H1 (cell line): ENCODE measurements around the gene NOSIP. TPM values are rescaled to one million over a fixed set of nuclear protein-coding genes. Genes with fewer than 3 reads are reported as not detected.

Source experiments
- CTCF ChIA-PET: fragments of 300-600 bp; sonication (Branson Sonifier 250); formaldehyde crosslinking; loops from one replicate; lab custom pipeline; 2021; ENCODE audit not compliant: partially characterized antibody; lab: Charles Lee
- POLR2A ChIA-PET: fragments of 300-600 bp; sonication (Branson Sonifier 250); formaldehyde crosslinking; loops from one replicate; lab custom pipeline; 2021; ENCODE audit warnings: inconsistent platforms; ENCODE audit not compliant: partially characterized antibody; lab: Charles Lee
- DNase-seq, 2 experiments: peaks; one replicate each; pipeline versions ENCODE4 v3.0.0 to v3.0.0-alpha.2; 2010 to 2022; ENCODE audit warnings: low spot score in 2 of 2, low read depth in 1 of 2, mixed read lengths in 1 of 2
- FAIRE-seq: peaks from 2 replicates; lab custom pipeline; 2011; peaks lifted over from hg19 to GRCh38; lab: Jason Lieb, UNC
- H2AFZ ChIP-seq: 2 replicates; pipeline ENCODE4 v1.8.1; 2012; ENCODE audit warnings: low read length, inconsistent platforms
- H2AK5ac ChIP-seq: 2 replicates; pipeline ENCODE4 v1.6.1; 2013; ENCODE audit warnings: low read depth, low read length
- H2BK120ac ChIP-seq: replicated peaks from 2 replicates; pipeline ENCODE3; 2013; ENCODE audit warnings: low read depth, low read length, inconsistent platforms
- H2BK12ac ChIP-seq: 2 replicates; pipeline ENCODE4 v1.6.1; 2013; ENCODE audit warnings: low read depth, low read length
- H2BK15ac ChIP-seq: 2 replicates; pipeline ENCODE4 v1.6.1; 2013; ENCODE audit warnings: low read length
- H2BK20ac ChIP-seq: 2 replicates; pipeline ENCODE4 v1.6.1; 2013; ENCODE audit warnings: low read length
- H2BK5ac ChIP-seq: 2 replicates; pipeline ENCODE4 v1.6.1; 2013; ENCODE audit warnings: low read depth, low read length
- H3K14ac ChIP-seq: 2 replicates; pipeline ENCODE4 v1.6.1; 2013; ENCODE audit warnings: inconsistent platforms; ENCODE audit not compliant: insufficient read length
- H3K18ac ChIP-seq: 2 replicates; pipeline ENCODE4 v1.6.1; 2013; ENCODE audit warnings: low read length; ENCODE audit errors: extremely low read depth
- H3K23ac ChIP-seq: 2 replicates; pipeline ENCODE4 v1.6.1; 2013; ENCODE audit warnings: inconsistent platforms; ENCODE audit not compliant: insufficient read length
- H3K23me2 ChIP-seq: 2 replicates; pipeline ENCODE4 v1.6.1; 2013; ENCODE audit warnings: low read depth, low read length
- H3K27ac ChIP-seq: 2 replicates; pipeline ENCODE4 v1.6.1; 2011; ENCODE audit warnings: low read depth, low read length, inconsistent platforms
- H3K27me3 ChIP-seq, 4 experiments: replicated peaks in 1 of 4; 1 replicate in 1 of 4; 2 replicates in 3 of 4; pipeline versions ENCODE4 v1.6.1 to v1.8.1; 2011 to 2013; ENCODE audit warnings: low read length in 3 of 4, mild to moderate bottlenecking in 3 of 4, inconsistent platforms in 2 of 4, mixed read lengths in 2 of 4, moderate library complexity in 1 of 4; ENCODE audit not compliant: control insufficient read depth in 3 of 4, insufficient read depth in 3 of 4; ENCODE audit errors: extremely low read depth in 1 of 4
- H3K36me3 ChIP-seq, 4 experiments: 2 replicates each; pipeline versions ENCODE4 v1.6.1 to v1.8.1; 2011 to 2013; ENCODE audit warnings: mild to moderate bottlenecking in 4 of 4, low read length in 3 of 4, moderate library complexity in 2 of 4, control low read depth in 1 of 4, inconsistent platforms in 1 of 4; ENCODE audit not compliant: insufficient read depth in 4 of 4, control insufficient read depth in 2 of 4
- H3K4ac ChIP-seq: replicated peaks from 2 replicates; pipeline ENCODE3; 2013; ENCODE audit warnings: low read length, low read depth, mixed read lengths, inconsistent platforms; ENCODE audit not compliant: insufficient read length
- H3K4me1 ChIP-seq, 4 experiments: replicated peaks in 1 of 4; 1 replicate in 1 of 4; 2 replicates in 3 of 4; pipeline versions ENCODE4 v1.6.1 to v1.8.1; 2011 to 2013; ENCODE audit warnings: low read length in 3 of 4, inconsistent platforms in 2 of 4, mixed read lengths in 1 of 4; ENCODE audit not compliant: insufficient read depth in 4 of 4, control insufficient read depth in 3 of 4
- H3K4me2 ChIP-seq, 2 experiments: 2 replicates each; pipeline versions ENCODE4 v1.6.1 to v1.8.1; 2011 to 2013; ENCODE audit warnings: low read depth in 2 of 2, low read length in 2 of 2, control low read depth in 1 of 2, inconsistent platforms in 1 of 2, mild to moderate bottlenecking in 1 of 2; ENCODE audit not compliant: insufficient read depth in 1 of 2
- H3K4me3 ChIP-seq, 4 experiments: fragments of 200-600, 300-600 bp in 1 of 4; sonication (generic), shearing (Covaris generic), sonication (Bioruptor Twin) in 1 of 4; 2 replicates each; pipeline versions ENCODE4 v1.5.1 to v1.8.1; 2011 to 2016; ENCODE audit warnings: low read length in 4 of 4, low read depth in 3 of 4, control low read depth in 2 of 4, inconsistent platforms in 2 of 4, mild to moderate bottlenecking in 2 of 4, mixed read lengths in 1 of 4, moderate library complexity in 1 of 4; ENCODE audit not compliant: insufficient read depth in 2 of 4; ENCODE audit errors: extremely low read depth in 1 of 4
- H3K56ac ChIP-seq: replicated peaks from 2 replicates; pipeline ENCODE3; 2013; ENCODE audit warnings: low read depth, mild to moderate bottlenecking, mixed read lengths, low read length, inconsistent platforms; ENCODE audit not compliant: insufficient read length
- H3K79me1 ChIP-seq: 2 replicates; pipeline ENCODE4 v1.6.1; 2013; ENCODE audit warnings: low read depth, low read length, control low read depth
- H3K79me2 ChIP-seq, 2 experiments: 2 replicates each; pipeline versions ENCODE4 v1.6.1 to v1.8.1; 2012 to 2013; ENCODE audit warnings: low read length in 2 of 2, mild to moderate bottlenecking in 2 of 2, inconsistent platforms in 1 of 2; ENCODE audit not compliant: insufficient read depth in 2 of 2, control insufficient read depth in 1 of 2
- H3K9ac ChIP-seq, 4 experiments: replicated peaks in 1 of 4; 1 replicate in 1 of 4; 2 replicates in 3 of 4; pipeline versions ENCODE4 v1.6.1 to v1.8.1; 2011 to 2013; ENCODE audit warnings: low read depth in 3 of 4, low read length in 3 of 4, control low read depth in 2 of 4, mild to moderate bottlenecking in 2 of 4, moderate library complexity in 2 of 4, inconsistent platforms in 1 of 4; ENCODE audit errors: extremely low read depth in 1 of 4
- H3K9me3 ChIP-seq, 2 experiments: 2 replicates each; pipeline versions ENCODE4 v1.6.1 to v1.8.1; 2012 to 2013; ENCODE audit warnings: mild to moderate bottlenecking in 2 of 2, moderate library complexity in 2 of 2, control low read depth in 1 of 2, inconsistent platforms in 1 of 2, low read depth in 1 of 2, low read length in 1 of 2, mixed read lengths in 1 of 2; ENCODE audit not compliant: insufficient read depth in 2 of 2
- H4K20me1 ChIP-seq, 2 experiments: replicated peaks in 1 of 2; 2 replicates each; pipeline versions ENCODE3 to v1.8.1; 2011 to 2013; ENCODE audit warnings: inconsistent platforms in 2 of 2, low read length in 2 of 2, mild to moderate bottlenecking in 1 of 2; ENCODE audit not compliant: insufficient read depth in 2 of 2, control insufficient read depth in 1 of 2
- H4K5ac ChIP-seq: 2 replicates; pipeline ENCODE4 v1.6.1; 2013; ENCODE audit warnings: low read length, low read depth, mixed read lengths, inconsistent platforms; ENCODE audit not compliant: insufficient read length
- H4K8ac ChIP-seq: 2 replicates; pipeline ENCODE4 v1.8.0; 2013; ENCODE audit warnings: mild to moderate bottlenecking, moderate library complexity, low read length, inconsistent platforms; ENCODE audit not compliant: insufficient read depth; ENCODE audit errors: extremely low read depth
- H4K91ac ChIP-seq: replicated peaks from 2 replicates; pipeline ENCODE3; 2013; ENCODE audit warnings: low read length, mixed read lengths, inconsistent platforms; ENCODE audit not compliant: insufficient read length
- ASH2L ChIP-seq: fragments of 200-600, 300-600 bp; sonication (generic); IDR thresholded peaks from one replicate; pipeline ENCODE4 v1.7.1; 2017; ENCODE audit warnings: low read length
- BRCA1 ChIP-seq: IDR thresholded peaks from 2 replicates; pipeline ENCODE4 v1.6.1; 2012; ENCODE audit warnings: low read depth, low read length, improper control_type of control experiment
- EGR1 ChIP-seq: IDR thresholded peaks from 2 replicates; pipeline ENCODE4 v1.6.1; 2011; ENCODE audit warnings: low read depth, low read length, borderline replicate concordance
- HDAC6 ChIP-seq: IDR thresholded peaks from one replicate; pipeline ENCODE4 v1.7.1; 2012; ENCODE audit warnings: low read depth, mild to moderate bottlenecking, inconsistent platforms, low read length, moderate library complexity
- MAFK ChIP-seq: IDR thresholded peaks from 2 replicates; pipeline ENCODE4 v1.6.1; 2012; ENCODE audit warnings: low read depth, mild to moderate bottlenecking, improper control_type of control experiment, low read length
- PHF8 ChIP-seq: fragments of 200-600 bp; sonication (generic); conservative IDR thresholded peaks from 2 replicates; pipeline ENCODE4 v1.7.1; 2012; ENCODE audit warnings: low read depth, mild to moderate bottlenecking, inconsistent platforms, low read length, moderate library complexity
- POLR2A ChIP-seq, 2 experiments: IDR thresholded peaks; 1 replicate in 1 of 2; 2 replicates in 1 of 2; pipeline ENCODE4 v1.6.1; 2011; ENCODE audit warnings: low read depth in 2 of 2, low read length in 2 of 2, mild to moderate bottlenecking in 2 of 2; ENCODE audit errors: control extremely low read depth in 1 of 2
- POLR2AphosphoS5 ChIP-seq: IDR thresholded peaks from 2 replicates; pipeline ENCODE4 v1.6.1; 2011; ENCODE audit warnings: low read depth, low read length
- RBBP5 ChIP-seq: IDR thresholded peaks from 2 replicates; pipeline ENCODE4 v1.7.1; 2012; ENCODE audit warnings: low read depth, mild to moderate bottlenecking, inconsistent platforms, low read length, moderate library complexity, borderline replicate concordance
- TCF12 ChIP-seq: IDR thresholded peaks from 2 replicates; pipeline ENCODE4 v1.6.1; 2011; ENCODE audit warnings: low read depth, mild to moderate bottlenecking, low read length
- WGBS, 2 experiments: shearing (Covaris generic) in 1 of 2; methylation state at CpG; one replicate each; pipeline versions ENCODE4 v1.1.6 to v1.1.7; 2013 to 2015; ENCODE audit warnings: low lambda C conversion rate in 2 of 2, mixed read lengths in 2 of 2, inconsistent platforms in 1 of 2, low coverage in 1 of 2, missing lambda C conversion rate in 1 of 2; ENCODE audit not compliant: insufficient replicate concordance in 2 of 2, insufficient coverage in 1 of 2, insufficient read length in 1 of 2; ENCODE audit errors: extremely low coverage in 1 of 2, missing lambda C conversion rate in 1 of 2; 5-methylcytosine and 5-hydroxymethylcytosine counted together
- polyA plus RNA-seq, 7 experiments: library from polyadenylated mRNA; depleted of rRNA in 3 of 7; stranded (reverse) in 5 of 7; unstranded in 2 of 7; fragments of >200 nt in 5 of 7; fragments of 200-250 nt in 2 of 7; gene quantifications; 1 replicate in 5 of 7; 2 replicates in 1 of 7; 4 replicates in 1 of 7; pipeline versions ENCODE4 v1.2.1 to v1.2.3, GENCODE V29; 2011 to 2013; ENCODE audit warnings: missing spikeins in 2 of 7, mixed read lengths in 2 of 7
- total RNA-seq: library from RNA; stranded (reverse); fragmentation: NEBNext Ultra II Directional; extraction: Animal tissue kit (Norgen Biotek cat#: 25700); gene quantifications from 2 replicates; pipeline ENCODE4 v1.2.1, GENCODE V29; 2021
- TF ChIP-seq, protein P1 (sequence below): IDR thresholded peaks from 2 replicates; pipeline ENCODE4 v1.6.1; 2012; ENCODE audit warnings: inconsistent platforms

NOSIP gene
- total and polyA plus RNA-seq, 2 of the 8 experiments (the other 6 are each of a cell fraction or from before 2014, with no cell fraction given), result 85.1 to 192 TPM

DNA sequence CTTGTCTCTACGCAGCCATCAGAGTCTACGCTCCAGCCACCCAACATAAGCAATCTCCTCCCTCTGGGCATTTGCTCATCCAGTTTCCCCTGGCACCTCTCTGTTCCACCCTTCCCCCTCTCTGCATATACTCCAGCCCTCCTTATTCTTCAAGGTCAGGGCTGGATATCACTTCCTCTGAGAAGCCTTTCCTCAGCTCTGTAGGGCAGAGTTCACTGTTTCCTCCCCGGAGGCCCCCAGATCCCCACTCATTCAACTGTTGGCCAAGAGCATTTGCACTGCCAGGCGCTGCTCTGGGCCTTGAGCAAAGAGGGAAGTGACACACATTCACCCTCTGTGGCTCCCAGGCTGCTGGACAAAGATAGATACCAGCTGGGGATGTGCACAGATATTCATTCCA lies 64.6 kb downstream of the NOSIP start:
- Histone ChIP-seq H3K27me3 (no peaks in the 10 kb centered on the region; a peak in 1 of 7 replicates), H2AFZ (no peak overlapping the region), H3K14ac (no peak overlapping the region), H3K36me3 (peaks cover 0 to 4% (median 0%) of the 10 kb centered on the region in 4 experiments; a peak in 3 of 8 replicates), H2AK5ac (no peak overlapping the region), H3K4ac (no peak overlapping the region), H3K9me3 (no peaks in the 10 kb centered on the region), H4K8ac (no peak overlapping the region), H3K4me3 (no peak overlapping the region), H3K9ac (no peak overlapping the region), H2BK20ac (no peak overlapping the region), H4K20me1 (no peaks in the 10 kb centered on the region), H3K23ac (no peak overlapping the region), H2BK5ac (no peak overlapping the region), H3K4me1 (peaks cover 0 to 9% (median 8%) of the 10 kb centered on the region in 4 experiments; a peak in 5 of 7 replicates), H3K27ac (no peak overlapping the region), H2BK120ac (no peak overlapping the region), H4K91ac (no peak overlapping the region), H2BK15ac (no peak overlapping the region), H3K56ac (no peak overlapping the region), H2BK12ac (no peak overlapping the region), H3K79me1 (peaks cover 3% of the 10 kb centered on the region), H3K23me2 (peaks cover 7% of the 10 kb centered on the region; the same call in 1 of the 2 replicates), H3K79me2 (peaks cover 0 to 5% of the 10 kb centered on the region in 2 experiments; a peak in 1 of 4 replicates), H3K4me2 (no peak overlapping the region), H3K18ac (no peak overlapping the region), H4K5ac (no peak overlapping the region)
- ChIA-PET CTCF (interaction anchor here (0.9 to 1.8 kb wide), 4 partner anchors 11 to 160 kb away, joined by 3 to 8 read pairs (median 6); no protein-coding TSS in a partner anchor), POLR2A (interaction anchor here (1.0 to 3.5 kb wide), 6 partner anchors 12 to 41 kb away, joined by 3 to 20 read pairs (median 17); partner anchors contain the start of genes RCN3 and RPL13A)
- TF ChIP-seq RBBP5 (no peak), EGR1 (no peak), HDAC6 (no peak), POLR2A (IDR thresholded peaks at IDR 0.05; ENCODE audit: control extremely low read depth in 1 of 2, low read depth in 2 of 2, low read length in 2 of 2) (no peak), BRCA1 (no peak), TCF12 (no peak), ASH2L (no peak), POLR2AphosphoS5 (no peak), PHF8 (no peak), MAFK (no peak)
- TF ChIP-seq, protein P1, sequence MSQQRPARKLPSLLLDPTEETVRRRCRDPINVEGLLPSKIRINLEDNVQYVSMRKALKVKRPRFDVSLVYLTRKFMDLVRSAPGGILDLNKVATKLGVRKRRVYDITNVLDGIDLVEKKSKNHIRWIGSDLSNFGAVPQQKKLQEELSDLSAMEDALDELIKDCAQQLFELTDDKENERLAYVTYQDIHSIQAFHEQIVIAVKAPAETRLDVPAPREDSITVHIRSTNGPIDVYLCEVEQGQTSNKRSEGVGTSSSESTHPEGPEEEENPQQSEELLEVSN, result no peak
- 91% methylated on average over 4 of the region's 4 CpGs; no CpG with 5 or more reads in 1 of the 2 experiments for WGBS, 2 experiments
- DNase-seq (no peak), FAIRE-seq (no peak)
